CD4-positive, alpha-beta T cell (primary cell): ENCODE data around the gene KITLG. TPM values are rescaled to one million over a fixed set of nuclear protein-coding genes. Genes with fewer than 3 reads are reported as not detected.

Experiments used
- ATAC-seq: fragments of 200-7000 bp; cut with Tn5 transposase; one replicate; pipeline ENCODE4 v1.10.0; 2022; ENCODE audit warnings: mild to moderate bottlenecking; ENCODE audit not compliant: poor library complexity
- CTCF ChIA-PET: fragments of 350-600 bp; sonication (Branson Sonifier 250); formaldehyde crosslinking; loops from one replicate; lab custom pipeline; 2021; ENCODE audit warnings: antibody characterized with exemption, inconsistent platforms; lab: Charles Lee
- POLR2A ChIA-PET: fragments of 350-600 bp; sonication (Branson Sonifier 250); formaldehyde crosslinking; loops from one replicate; lab custom pipeline; 2021; ENCODE audit warnings: antibody characterized with exemption, inconsistent platforms; lab: Charles Lee
- DNase-seq, 14 experiments: peaks; one replicate each; pipeline ENCODE4 v3.0.0-alpha.2; 2013 to 2020; ENCODE audit warnings: mixed read lengths in 2 of 14
- H3K27ac ChIP-seq, 2 donors: one replicate each; pipeline versions ENCODE4 v1.5.1 to v1.7.0; 2013; ENCODE audit warnings: low read length in 2 of 2, low read depth in 1 of 2, mild to moderate bottlenecking in 1 of 2
- H3K27me3 ChIP-seq, 2 experiments: 1 replicate in 1 of 2; 2 replicates in 1 of 2; pipeline versions ENCODE4 v1.6.1 to v1.7.0; 2013; ENCODE audit warnings: low read length in 2 of 2, control low read depth in 1 of 2, mild to moderate bottlenecking in 1 of 2, moderate library complexity in 1 of 2; ENCODE audit not compliant: insufficient read depth in 2 of 2, control insufficient read depth in 1 of 2
- H3K36me3 ChIP-seq: one replicate; pipeline ENCODE4 v1.6.1; 2013; ENCODE audit warnings: low read length, control low read depth; ENCODE audit not compliant: insufficient read depth
- H3K4me1 ChIP-seq: one replicate; pipeline ENCODE4 v1.6.1; 2013; ENCODE audit warnings: low read length, control low read depth; ENCODE audit not compliant: insufficient read depth
- H3K4me3 ChIP-seq: one replicate; pipeline ENCODE4 v1.5.1; 2013; ENCODE audit warnings: mild to moderate bottlenecking, low read length, moderate library complexity
- H3K9me3 ChIP-seq, 2 experiments: 1 replicate in 1 of 2; 2 replicates in 1 of 2; pipeline versions ENCODE4 v1.6.1 to v1.7.0; 2013; ENCODE audit warnings: low read length in 2 of 2, mild to moderate bottlenecking in 2 of 2, control low read depth in 1 of 2, moderate library complexity in 1 of 2; ENCODE audit not compliant: control insufficient read depth in 1 of 2, insufficient read depth in 1 of 2
- H3K27ac Mint-ChIP-seq: one replicate; pipeline ENCODE4 v1.8.0; 2020; ENCODE audit warnings: mixed read lengths
- H3K27me3 Mint-ChIP-seq: one replicate; pipeline ENCODE4 v1.8.0; 2021; ENCODE audit warnings: mixed read lengths
- H3K36me3 Mint-ChIP-seq: one replicate; pipeline ENCODE4 v1.8.0; 2021; ENCODE audit warnings: low read depth, mixed read lengths
- H3K4me1 Mint-ChIP-seq: one replicate; pipeline ENCODE4 v1.8.0; 2021; ENCODE audit warnings: low read depth, mixed read lengths
- H3K4me3 Mint-ChIP-seq: one replicate; pipeline ENCODE4 v1.8.0; 2020; ENCODE audit warnings: mild to moderate bottlenecking, mixed read lengths
- H3K9me3 Mint-ChIP-seq: one replicate; pipeline ENCODE4 v1.8.0; 2020; ENCODE audit warnings: mixed read lengths
- CTCF ChIP-seq: fragments of 200-600 bp; IDR thresholded peaks from one replicate; pipeline ENCODE4 v1.8.0; 2022; ENCODE audit warnings: antibody characterized with exemption, mild to moderate bottlenecking
- intact Hi-C, 2 experiments: fragments of 100-400 bp; cut with DNase I in 1 of 2; cut with micrococcal nuclease in 1 of 2; formaldehyde crosslinking; loops; one replicate each; pipeline versions ENCODE4 v1.15.1 to v1.9.0; 2023 to 2025; cut with DNase I, micrococcal nuclease
- total RNA-seq, 174 experiments: library from RNA in 2 of 174; stranded (reverse) in 2 of 174; gene quantifications; one replicate each; pipeline ENCODE4 v1.2.3 and lab custom pipeline; 2021 to 2026

Gene KITLG
- total RNA-seq, 2 experiments from 2014 or later: not detected

- Histone ChIP-seq H3K9me3 (no peaks in the 10 kb centered on the region), H3K4me3 (no peak overlapping the region), H3K27ac (no peak overlapping the region), H3K27me3 (no peaks in the 10 kb centered on the region), H3K4me1 (no peaks in the 10 kb centered on the region), H3K36me3 (no peaks in the 10 kb centered on the region)
- H3K4me3 Mint-ChIP-seq: no peak overlapping the region
- intact Hi-C loops: no loop called here
- ChIA-PET CTCF (interaction anchor here (1.5 kb wide), 1 partner anchor 10 kb away, joined by 3 read pairs; no protein-coding TSS in a partner anchor), POLR2A (no interaction called here)
- ATAC-seq (no peak), DNase-seq (no peak)
- H3K27ac Mint-ChIP-seq: no peak overlapping the region
- no peaks in the 10 kb centered on the region for H3K4me1 Mint-ChIP-seq
- no peaks in the 10 kb centered on the region for H3K36me3 Mint-ChIP-seq
- H3K9me3 Mint-ChIP-seq: no peaks in the 10 kb centered on the region
- H3K27me3 Mint-ChIP-seq: no peaks in the 10 kb centered on the region
- TF ChIP-seq CTCF: no peak
Measured at GRCh38 chr12:88519802-88520435, 60.4 kb downstream of the KITLG start.

- Mint-ChIP-seq H3K27me3 (no peaks in the 10 kb centered on the region), H3K4me1 (no peaks in the 10 kb centered on the region), H3K9me3 (no peaks in the 10 kb centered on the region), H3K36me3 (no peaks in the 10 kb centered on the region), H3K27ac (no peak overlapping the region), H3K4me3 (no peak overlapping the region)
- ATAC-seq (no peak), DNase-seq (no peak)
- H3K27ac ChIP-seq: no peak overlapping the region
- H3K27me3 ChIP-seq: no peaks in the 10 kb centered on the region
- POLR2A ChIA-PET: no interaction called here
- H3K4me3 ChIP-seq: no peak overlapping the region
- no peak for TF ChIP-seq CTCF
- no peaks in the 10 kb centered on the region for H3K36me3 ChIP-seq
- CTCF ChIA-PET: interaction anchor here (1.5 kb wide), 1 partner anchor 9 kb away, joined by 3 read pairs; no protein-coding TSS in a partner anchor
- no peaks in the 10 kb centered on the region for H3K4me1 ChIP-seq
- H3K9me3 ChIP-seq: no peaks in the 10 kb centered on the region
- intact Hi-C loops: no loop called here
Measured at GRCh38 chr12:88518863-88519403, 61.3 kb downstream of the KITLG start.

GRCh38 chr12:88516811-88517210, 63.5 kb downstream of the KITLG start:
- H3K27me3 Mint-ChIP-seq: no peaks in the 10 kb centered on the region
- no peaks in the 10 kb centered on the region for H3K4me1 ChIP-seq
- H3K4me3 ChIP-seq: no peak overlapping the region
- intact Hi-C loops: no loop called here
- DNase-seq (no peak), ATAC-seq (no peak)
- no peaks in the 10 kb centered on the region for H3K27me3 ChIP-seq
- no peak overlapping the region for H3K27ac ChIP-seq
- no peaks in the 10 kb centered on the region for H3K9me3 Mint-ChIP-seq
- H3K4me3 Mint-ChIP-seq: no peak overlapping the region
- no peak for TF ChIP-seq CTCF
- H3K4me1 Mint-ChIP-seq: no peaks in the 10 kb centered on the region
- CTCF ChIA-PET: no interaction called here
- no peaks in the 10 kb centered on the region for H3K9me3 ChIP-seq
- no peak overlapping the region for H3K27ac Mint-ChIP-seq
- POLR2A ChIA-PET: no interaction called here
- no peaks in the 10 kb centered on the region for H3K36me3 Mint-ChIP-seq
- H3K36me3 ChIP-seq: no peaks in the 10 kb centered on the region
